B cell (primary cell): ENCODE measurements around the gene HSP90B1. TPM values are rescaled to one million over a fixed set of nuclear protein-coding genes. Genes with fewer than 3 reads are reported as not detected.
A peak's percentile ranks its signal among the peaks of the same experiment; 100 is the strongest.

Experiments
- ATAC-seq: fragments of 200-7000 bp; cut with Tn5 transposase; one replicate; pipeline ENCODE4 v1.10.0; 2021; ENCODE audit warnings: low read depth, mild to moderate bottlenecking, moderate number of reproducible peaks, moderate library complexity
- CTCF ChIA-PET: fragments of 350-600 bp; sonication (Branson Sonifier 250); formaldehyde crosslinking; loops from one replicate; lab custom pipeline; 2021; ENCODE audit warnings: antibody characterized with exemption, inconsistent platforms; lab: Charles Lee
- POLR2A ChIA-PET: fragments of 350-600 bp; sonication (Branson Sonifier 250); formaldehyde crosslinking; loops from one replicate; lab custom pipeline; 2021; ENCODE audit warnings: antibody characterized with exemption; lab: Charles Lee
- DNase-seq: peaks from one replicate; pipeline ENCODE4 v3.0.0; 2013
- H2AFZ ChIP-seq: 2 replicates; pipeline ENCODE4 v1.6.1; 2012; ENCODE audit warnings: mild to moderate bottlenecking, low read depth, low read length; ENCODE audit not compliant: insufficient read depth, poor library complexity, severe bottlenecking
- H3K27ac ChIP-seq, 2 donors: 1 replicate in 1 of 2; 2 replicates in 1 of 2; pipeline ENCODE4 v1.5.1; 2012 to 2013; ENCODE audit warnings: low read length in 2 of 2, mild to moderate bottlenecking in 2 of 2, moderate library complexity in 1 of 2
- H3K27me3 ChIP-seq, 4 experiments: fragments of 200-600 bp in 1 of 4; sonication (generic) in 1 of 4; replicated peaks in 1 of 4; 1 replicate in 2 of 4; 2 replicates in 2 of 4; pipeline versions ENCODE4 v1.6.1 to v1.7.0; 2013 to 2016; ENCODE audit warnings: low read length in 3 of 4, mild to moderate bottlenecking in 2 of 4, mixed read lengths in 1 of 4, moderate library complexity in 1 of 4; ENCODE audit not compliant: insufficient read depth in 4 of 4, control insufficient read depth in 3 of 4; ENCODE audit errors: control extremely low read depth in 1 of 4
- H3K36me3 ChIP-seq, 2 experiments: replicated peaks in 1 of 2; 1 replicate in 1 of 2; 2 replicates in 1 of 2; pipeline versions ENCODE4 v1.6.1 to v1.7.1; 2013; ENCODE audit warnings: low read length in 1 of 2; ENCODE audit not compliant: insufficient read depth in 2 of 2, control insufficient read depth in 1 of 2; ENCODE audit errors: control extremely low read depth in 1 of 2, extremely low read depth in 1 of 2
- H3K4me1 ChIP-seq, 2 donors: fragments of 200-600 bp in 1 of 2; sonication (generic) in 1 of 2; 1 replicate in 1 of 2; 2 replicates in 1 of 2; pipeline versions ENCODE4 v1.5.1 to v1.6.1; 2013 to 2017; ENCODE audit warnings: low read length in 2 of 2; ENCODE audit not compliant: control insufficient read depth in 2 of 2, insufficient read depth in 2 of 2
- H3K4me2 ChIP-seq: replicated peaks from 2 replicates; pipeline ENCODE3; 2012; ENCODE audit warnings: mild to moderate bottlenecking, low read depth, low read length; ENCODE audit not compliant: poor library complexity, severe bottlenecking
- H3K4me3 ChIP-seq, 5 experiments: fragments of 200-600 bp in 1 of 5; sonication (generic) in 1 of 5; 1 replicate in 3 of 5; 2 replicates in 2 of 5; pipeline versions ENCODE4 v1.5.1 to v1.7.0; 2011 to 2016; ENCODE audit warnings: low read length in 4 of 5, mild to moderate bottlenecking in 4 of 5, low read depth in 2 of 5, control low read depth in 1 of 5, moderate library complexity in 1 of 5; ENCODE audit not compliant: insufficient read depth in 1 of 5; ENCODE audit errors: control extremely low read depth in 1 of 5, extremely low read depth in 1 of 5
- H3K79me2 ChIP-seq: fragments of 200-600 bp; sonication (generic); one replicate; pipeline ENCODE4 v1.6.0; 2016; ENCODE audit warnings: low read length; ENCODE audit not compliant: control insufficient read depth, insufficient read depth
- H3K9ac ChIP-seq: fragments of 200-600 bp; sonication (generic); 2 replicates; pipeline ENCODE4 v1.6.1; 2017; ENCODE audit warnings: mild to moderate bottlenecking, low read length, moderate library complexity
- H3K9me3 ChIP-seq, 3 donors: one replicate each; pipeline versions ENCODE4 v1.6.1 to v1.7.1; 2013; ENCODE audit warnings: low read length in 2 of 3; ENCODE audit not compliant: control insufficient read depth in 2 of 3, insufficient read depth in 1 of 3; ENCODE audit errors: control extremely low read depth in 1 of 3
- H4K20me1 ChIP-seq: 2 replicates; pipeline ENCODE4 v1.6.0; 2012; ENCODE audit warnings: mild to moderate bottlenecking, low read length; ENCODE audit not compliant: insufficient read depth, control insufficient read depth, poor library complexity, severe bottlenecking
- H3K27ac Mint-ChIP-seq: one replicate; pipeline ENCODE4 v1.8.0; 2021; ENCODE audit warnings: mixed read lengths
- H3K27me3 Mint-ChIP-seq: one replicate; pipeline ENCODE4 v1.8.0; 2021; ENCODE audit warnings: mixed read lengths
- H3K4me1 Mint-ChIP-seq: one replicate; pipeline ENCODE4 v1.8.0; 2021; ENCODE audit warnings: mixed read lengths
- H3K4me3 Mint-ChIP-seq: one replicate; pipeline ENCODE4 v1.8.0; 2021; ENCODE audit warnings: mixed read lengths
- H3K9me3 Mint-ChIP-seq: one replicate; pipeline ENCODE4 v1.8.0; 2022; ENCODE audit warnings: mixed read lengths; ENCODE audit not compliant: insufficient read depth
- EZH2 ChIP-seq: IDR thresholded peaks from 2 replicates; pipeline ENCODE4 v1.6.1; 2012; ENCODE audit warnings: borderline replicate concordance, low read depth, mild to moderate bottlenecking, moderate library complexity, low read length; ENCODE audit not compliant: insufficient read depth, poor library complexity, severe bottlenecking
- WGBS: methylation state at CpG from one replicate; pipeline ENCODE4 v1.1.5; 2013; ENCODE audit warnings: missing lambda C conversion rate; ENCODE audit not compliant: insufficient coverage; 5-methylcytosine and 5-hydroxymethylcytosine counted together
- intact Hi-C: fragments of 100-400 bp; cut with micrococcal nuclease; formaldehyde crosslinking; loops from one replicate; pipeline ENCODE4 v1.10.0; 2022
- polyA plus RNA-seq: library from polyadenylated mRNA; depleted of rRNA; stranded (reverse); fragments of >200 nt; gene quantifications from 2 replicates; pipeline ENCODE4 v1.2.3, GENCODE V29; 2012
- total RNA-seq, 2 donors: library from RNA; stranded (reverse); fragments of 120-200 nt in 1 of 2; gene quantifications; 1 replicate in 1 of 2; 2 replicates in 1 of 2; pipeline versions ENCODE4 v1.2.3 to v1.2.4, GENCODE V29; 2013 to 2022
- TF ChIP-seq, protein P1 (sequence below): fragments of 200-600 bp; IDR thresholded peaks from one replicate; pipeline ENCODE4 v1.8.0; 2022; ENCODE audit warnings: antibody characterized with exemption, mild to moderate bottlenecking

HSP90B1 gene
- total and polyA plus RNA-seq, 2 donors (not counting 1 experiment from before 2014, with no cell fraction given), result 94.5 to 203 TPM

DNA sequence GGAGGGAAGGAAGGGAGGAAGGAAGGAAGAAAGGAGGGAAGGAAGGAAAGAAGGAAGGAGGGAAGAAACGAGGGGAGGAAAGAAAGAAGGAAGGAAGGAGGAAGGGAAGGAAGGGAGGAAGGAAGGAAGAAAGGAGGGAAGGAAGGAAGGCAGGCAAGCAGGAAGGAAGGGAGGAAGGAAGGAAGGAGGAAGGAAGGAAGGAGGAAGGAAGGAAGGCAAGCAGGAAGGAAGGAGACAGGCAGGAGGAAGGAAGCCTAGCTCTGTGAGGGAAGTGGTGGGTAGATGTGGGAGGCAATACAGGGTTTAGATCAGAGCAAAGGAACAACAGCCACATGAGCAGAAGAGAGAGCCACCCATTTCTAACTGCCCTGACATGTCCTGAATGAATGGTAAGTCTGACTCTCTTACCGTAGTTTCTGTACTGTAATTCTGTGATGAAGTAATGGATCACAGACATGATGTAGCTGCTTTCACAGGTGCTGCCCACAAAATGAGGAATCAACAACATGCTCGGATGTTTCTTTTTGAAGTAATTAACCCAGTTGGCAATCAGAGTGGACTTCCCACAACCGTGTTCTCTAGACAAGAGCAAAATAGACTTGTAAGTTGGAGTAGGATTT lies 24.4 kb upstream of the HSP90B1 start:
- DNase-seq (no peak), ATAC-seq (no peak)
- H4K20me1 ChIP-seq, result no peaks in the 10 kb centered on the region
- Mint-ChIP-seq H3K27me3 (peaks cover 5% of the 10 kb centered on the region), H3K4me1 (peaks cover 2% of the 10 kb centered on the region), H3K4me3 (no peak overlapping the region), H3K27ac (peak overlapping the region; percentile 56), H3K9me3 (no peaks in the 10 kb centered on the region)
- TF ChIP-seq EZH2, result no peak
- TF ChIP-seq, protein P1, sequence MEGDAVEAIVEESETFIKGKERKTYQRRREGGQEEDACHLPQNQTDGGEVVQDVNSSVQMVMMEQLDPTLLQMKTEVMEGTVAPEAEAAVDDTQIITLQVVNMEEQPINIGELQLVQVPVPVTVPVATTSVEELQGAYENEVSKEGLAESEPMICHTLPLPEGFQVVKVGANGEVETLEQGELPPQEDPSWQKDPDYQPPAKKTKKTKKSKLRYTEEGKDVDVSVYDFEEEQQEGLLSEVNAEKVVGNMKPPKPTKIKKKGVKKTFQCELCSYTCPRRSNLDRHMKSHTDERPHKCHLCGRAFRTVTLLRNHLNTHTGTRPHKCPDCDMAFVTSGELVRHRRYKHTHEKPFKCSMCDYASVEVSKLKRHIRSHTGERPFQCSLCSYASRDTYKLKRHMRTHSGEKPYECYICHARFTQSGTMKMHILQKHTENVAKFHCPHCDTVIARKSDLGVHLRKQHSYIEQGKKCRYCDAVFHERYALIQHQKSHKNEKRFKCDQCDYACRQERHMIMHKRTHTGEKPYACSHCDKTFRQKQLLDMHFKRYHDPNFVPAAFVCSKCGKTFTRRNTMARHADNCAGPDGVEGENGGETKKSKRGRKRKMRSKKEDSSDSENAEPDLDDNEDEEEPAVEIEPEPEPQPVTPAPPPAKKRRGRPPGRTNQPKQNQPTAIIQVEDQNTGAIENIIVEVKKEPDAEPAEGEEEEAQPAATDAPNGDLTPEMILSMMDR, result no peak
- H3K9me3 ChIP-seq, result peaks cover 0 to 4% (median 3%) of the 10 kb centered on the region in 3 donors
- no peak overlapping the region for H3K4me2 ChIP-seq
- intact Hi-C loops, result no loop called here
- CTCF ChIA-PET, result no interaction called here
- no peak overlapping the region for H2AFZ ChIP-seq
- WGBS, result 60% methylated on average over 2 of the region's 4 CpGs
- H3K36me3 ChIP-seq, result no peaks in the 10 kb centered on the region
- no peak overlapping the region for H3K4me3 ChIP-seq
- H3K9ac ChIP-seq, result no peak overlapping the region
- no peaks in the 10 kb centered on the region for H3K79me2 ChIP-seq
- H3K27ac ChIP-seq, result peak overlapping the region in 1 of 2 donors; percentile 74
- H3K27me3 ChIP-seq, result no peaks in the 10 kb centered on the region
- H3K4me1 ChIP-seq, result no peaks in the 10 kb centered on the region
- POLR2A ChIA-PET, result no interaction called here

DNA sequence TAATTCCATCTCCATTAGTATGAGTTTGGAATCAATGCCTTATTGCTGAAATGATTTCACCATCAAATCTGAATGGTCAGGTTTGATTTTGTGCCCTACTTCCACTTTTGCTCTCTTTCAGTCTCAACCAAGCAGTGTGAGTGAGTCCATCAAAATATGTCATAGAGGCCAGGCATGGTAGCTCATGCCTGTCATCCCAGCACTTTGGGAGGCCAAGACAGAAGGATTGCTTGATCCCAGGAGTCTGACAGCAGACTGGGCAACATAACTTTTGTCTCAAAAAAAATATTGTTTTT lies 22.0 kb upstream of the HSP90B1 start:
- POLR2A ChIA-PET, result no interaction called here

More for the DNA sequence above, 22.0 kb upstream of the HSP90B1 start:
- H3K27ac ChIP-seq, result no peak overlapping the region
- Mint-ChIP-seq H3K4me3 (no peak overlapping the region), H3K27me3 (peaks cover 5% of the 10 kb centered on the region), H3K4me1 (peaks cover 2% of the 10 kb centered on the region), H3K27ac (no peak overlapping the region), H3K9me3 (no peaks in the 10 kb centered on the region)
- intact Hi-C loops, result no loop called here
- DNase-seq, result no peak
- no peaks in the 10 kb centered on the region for H3K27me3 ChIP-seq
- no peak for TF ChIP-seq EZH2
- TF ChIP-seq, protein P1, result no peak
- H3K9ac ChIP-seq, result no peak overlapping the region
- H3K36me3 ChIP-seq, result no peaks in the 10 kb centered on the region
- no peak overlapping the region for H2AFZ ChIP-seq
- H3K4me1 ChIP-seq, result no peaks in the 10 kb centered on the region
- no peak overlapping the region for H3K4me2 ChIP-seq
- H3K9me3 ChIP-seq, result peaks cover 0 to 4% (median 3%) of the 10 kb centered on the region in 3 donors
- CTCF ChIA-PET, result no interaction called here
- no peak overlapping the region for H3K4me3 ChIP-seq
- H3K79me2 ChIP-seq, result no peaks in the 10 kb centered on the region
- H4K20me1 ChIP-seq, result no peaks in the 10 kb centered on the region
- ATAC-seq, result no peak
